Activated naive CD8-positive, alpha-beta T cell treated with anti-CD3 and anti-CD28 coated beads, Interleukin-2, amount 50 U/mL, for 16 hours (primary cell): ENCODE data around the gene SPO11.

Experiments used
- DNase-seq: peaks from one replicate; pipeline ENCODE4 v3.0.0-alpha.2; 2020; ENCODE audit warnings: low read depth, low spot score

Gene SPO11

DNA sequence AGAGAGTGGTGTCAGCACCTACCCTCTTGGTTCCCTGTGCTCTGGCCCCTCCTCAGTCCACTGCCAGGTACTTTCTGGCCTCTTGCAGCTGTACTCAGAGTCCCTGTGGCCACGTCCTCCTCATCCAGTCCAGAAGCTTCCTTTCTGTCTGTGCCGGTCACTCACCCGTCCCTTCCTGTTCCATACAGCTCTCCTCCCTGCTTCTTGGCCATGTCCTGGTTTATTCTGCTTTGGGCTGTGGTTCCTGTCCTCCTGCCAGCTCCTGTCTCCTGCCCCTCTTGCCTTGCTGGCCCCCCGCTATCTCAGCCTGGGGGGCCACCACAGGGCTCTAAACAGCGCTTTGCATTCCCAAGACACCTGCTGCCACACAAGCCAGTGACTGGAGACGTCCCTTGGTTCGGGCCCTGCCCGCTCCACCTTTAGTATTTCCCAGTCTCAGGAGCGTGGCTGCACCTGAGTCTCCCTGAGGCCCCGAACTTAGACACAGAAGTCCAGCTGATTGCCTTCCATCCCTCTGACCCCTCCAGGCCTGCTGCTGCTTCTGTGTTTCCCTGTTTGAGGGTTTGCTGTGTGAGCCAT is 46.1 kb downstream of the SPO11 start:
- no peak for DNase-seq

DNA sequence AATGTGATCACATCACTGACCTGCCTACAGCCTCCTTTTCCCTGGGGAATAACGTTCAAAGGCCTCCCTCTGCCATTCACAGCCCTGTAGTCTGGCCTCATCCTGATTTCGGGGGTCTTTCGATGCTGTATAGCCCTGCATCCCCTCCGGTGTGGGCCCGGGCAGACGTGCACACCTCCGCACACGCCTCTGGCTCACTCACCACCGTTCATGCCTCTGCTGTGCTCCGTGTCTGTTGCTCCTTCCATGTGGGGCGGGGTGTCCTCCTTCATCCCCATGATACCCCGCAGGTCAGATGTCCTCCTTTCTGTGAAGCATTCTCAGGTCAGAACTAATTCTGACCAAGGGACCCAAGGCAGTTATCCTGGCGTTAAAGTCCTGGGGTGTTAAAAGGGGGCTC is 47.7 kb downstream of the SPO11 start:
- DNase-seq, result no peak

DNA sequence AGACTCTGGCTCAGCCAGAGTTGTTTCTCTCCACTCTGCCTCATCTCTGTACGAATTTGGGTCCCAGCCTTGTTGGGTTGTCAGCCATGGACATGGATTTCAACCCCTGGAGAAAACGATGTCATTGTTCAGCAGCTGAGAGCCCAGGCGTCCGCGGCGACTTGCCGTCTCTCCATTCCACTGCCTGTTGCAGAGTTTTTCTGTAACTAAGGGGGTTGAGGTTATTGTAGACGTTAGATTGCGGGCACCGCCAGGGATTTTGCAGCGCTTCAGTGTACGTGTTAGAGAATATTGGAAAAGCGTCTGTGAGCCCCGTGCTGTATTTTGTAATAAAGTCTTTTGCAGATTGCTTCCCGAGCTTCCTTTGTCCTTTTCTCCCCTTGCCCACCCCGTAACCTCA is 48.5 kb downstream of the SPO11 start:
- no peak for DNase-seq

- no peak for DNase-seq
These were observed 49.2 kb downstream of the SPO11 start for GRCh38 chr20:57378646-57379262.

- no peak for DNase-seq
These were observed 49.7 kb downstream of the SPO11 start for GRCh38 chr20:57379263-57379647.

DNA sequence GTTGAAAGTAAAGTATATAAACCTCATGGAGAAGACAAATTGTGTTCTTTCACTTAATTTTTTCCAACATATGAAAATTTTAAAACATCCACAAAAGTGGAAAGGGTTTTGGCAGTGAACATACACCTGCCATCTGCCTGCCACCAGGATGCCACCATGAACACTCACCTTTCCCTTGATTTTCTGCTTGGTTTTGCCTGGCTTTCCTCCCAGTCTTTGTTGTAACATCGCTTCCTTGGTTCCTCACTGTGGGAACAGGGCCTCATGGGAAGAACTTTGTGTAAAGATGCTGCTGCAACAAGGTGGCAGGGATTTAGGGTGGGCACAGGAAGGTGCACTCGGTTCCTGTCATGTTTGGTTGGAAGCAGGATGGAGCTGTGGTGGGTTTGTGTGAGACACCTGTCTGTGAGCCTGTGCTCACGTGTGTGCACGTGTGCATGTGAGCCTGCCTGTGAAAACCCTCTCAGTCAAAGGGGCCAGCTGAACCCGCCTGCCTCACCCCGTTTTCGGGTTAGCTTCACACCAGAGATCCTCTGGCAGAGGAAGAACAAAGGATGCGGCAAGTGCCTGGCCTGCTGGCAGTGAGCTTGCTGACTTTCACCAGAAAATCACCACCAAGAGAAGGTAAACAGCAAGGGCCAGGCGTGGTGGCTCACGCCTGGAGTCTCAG is 50.6 kb downstream of the SPO11 start:
- DNase-seq, result no peak

DNA sequence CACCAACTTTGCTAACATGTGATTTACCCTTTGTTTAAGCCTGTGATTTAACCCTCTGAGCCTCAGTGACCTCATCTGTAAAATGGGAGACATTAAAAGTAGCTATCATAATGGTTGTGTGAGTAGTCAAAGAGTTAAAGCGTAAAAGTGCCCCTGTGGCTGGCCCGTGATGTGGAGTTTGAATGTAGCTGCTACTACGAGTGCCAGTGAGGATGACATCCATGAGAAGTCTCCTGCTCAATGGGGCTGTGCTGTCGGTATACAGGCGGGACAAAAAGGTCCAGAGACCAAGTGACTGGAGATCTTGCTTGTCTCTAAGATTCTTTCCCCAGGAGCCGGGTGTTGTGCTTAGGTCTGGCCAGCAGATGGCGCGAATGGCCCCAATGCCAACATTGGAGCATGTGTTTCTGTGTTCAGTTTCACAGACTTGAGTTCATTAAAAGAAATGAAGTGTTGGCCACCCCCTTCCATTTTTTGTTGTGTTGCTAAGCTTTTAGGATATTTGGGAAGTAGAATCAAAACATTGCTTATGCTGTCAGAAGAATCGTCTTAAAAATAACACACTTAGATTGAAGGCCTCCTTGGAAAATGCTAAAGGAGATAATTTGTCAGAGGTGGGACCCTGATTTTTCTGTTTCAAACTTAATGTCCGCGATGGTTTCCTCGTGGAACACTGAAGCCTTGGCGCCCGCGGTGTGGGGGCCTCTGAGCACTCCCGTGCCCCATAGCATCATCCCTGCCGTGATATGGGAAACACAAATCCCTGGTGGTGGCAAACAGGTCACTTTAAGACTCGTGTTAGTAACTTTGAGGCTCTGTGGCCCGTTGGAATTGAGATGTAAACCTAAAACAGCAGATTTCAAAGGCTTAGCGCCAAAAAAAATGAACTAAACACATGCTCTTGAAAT is 52.2 kb downstream of the SPO11 start:
- DNase-seq, result peak; percentile 67

DNA sequence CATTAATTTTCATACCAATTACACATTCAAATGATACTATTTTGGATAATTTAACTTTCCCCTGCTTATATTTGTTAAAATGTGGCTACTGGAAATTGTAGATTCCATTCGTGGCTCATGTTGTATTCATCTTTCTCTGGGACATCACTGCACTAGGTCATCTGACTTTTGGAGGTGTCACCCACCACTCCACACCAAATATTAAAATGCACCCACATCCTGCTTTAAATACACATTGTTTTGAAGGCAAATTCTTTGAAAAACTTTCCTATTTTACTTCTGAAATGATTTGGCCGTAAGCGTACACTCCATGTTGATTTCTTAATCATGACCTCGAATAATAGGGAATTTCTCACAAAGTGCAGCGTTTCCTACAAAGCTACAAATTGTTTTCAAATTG is 52.9 kb downstream of the SPO11 start:
- DNase-seq, result no peak

DNA sequence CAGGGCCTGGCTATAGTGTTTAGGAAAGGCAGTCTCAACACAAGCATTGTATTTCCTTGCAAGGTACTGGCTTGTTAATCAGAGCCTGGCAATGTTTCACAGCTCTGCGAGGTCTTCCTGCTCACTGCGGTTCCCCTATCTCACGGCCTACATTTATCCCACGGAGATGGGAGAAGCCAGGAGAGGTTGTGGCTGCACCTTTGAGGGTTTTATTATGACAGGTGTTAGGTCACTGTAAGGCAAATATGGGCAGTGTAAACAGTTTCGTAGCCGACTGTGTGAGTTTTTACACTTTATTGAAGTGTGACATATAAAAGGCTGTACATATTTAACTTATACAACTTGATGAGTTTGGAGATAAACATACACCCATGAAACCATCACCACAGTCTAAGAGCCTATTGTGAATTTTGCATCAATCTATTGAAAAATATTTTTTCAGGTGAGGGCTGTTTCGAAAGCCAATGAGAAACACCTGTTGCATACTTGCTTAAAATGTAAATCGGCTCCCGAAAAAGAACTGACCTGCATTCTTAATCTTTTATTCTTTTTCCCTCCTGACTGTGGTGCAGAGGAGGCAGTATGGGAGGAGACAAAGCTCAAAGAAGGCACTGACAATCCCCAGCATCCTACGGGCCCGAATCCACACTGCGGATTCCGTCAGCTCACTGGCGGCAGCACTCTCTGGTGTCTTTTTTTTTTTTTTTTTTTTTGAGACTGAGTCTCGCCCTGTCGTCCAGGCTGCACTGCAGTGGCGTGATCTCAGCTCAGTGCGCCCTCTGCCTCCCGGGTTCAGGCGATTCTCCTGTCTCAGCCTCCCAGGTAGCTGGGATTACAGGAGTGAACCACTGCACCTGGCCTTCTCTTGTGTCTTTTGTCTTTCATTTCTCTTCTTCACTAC is 54.1 kb downstream of the SPO11 start:
- no peak for DNase-seq

- no peak for DNase-seq
These were observed 54.9 kb downstream of the SPO11 start for GRCh38 chr20:57384486-57384885.

GRCh38 chr20:57384953-57385761 is 55.6 kb downstream of the SPO11 start:
- no peak for DNase-seq

GRCh38 chr20:57385940-57386339 is 56.3 kb downstream of the SPO11 start:
- no peak for DNase-seq

GRCh38 chr20:57386762-57387161 is 57.2 kb downstream of the SPO11 start:
- no peak for DNase-seq

DNA sequence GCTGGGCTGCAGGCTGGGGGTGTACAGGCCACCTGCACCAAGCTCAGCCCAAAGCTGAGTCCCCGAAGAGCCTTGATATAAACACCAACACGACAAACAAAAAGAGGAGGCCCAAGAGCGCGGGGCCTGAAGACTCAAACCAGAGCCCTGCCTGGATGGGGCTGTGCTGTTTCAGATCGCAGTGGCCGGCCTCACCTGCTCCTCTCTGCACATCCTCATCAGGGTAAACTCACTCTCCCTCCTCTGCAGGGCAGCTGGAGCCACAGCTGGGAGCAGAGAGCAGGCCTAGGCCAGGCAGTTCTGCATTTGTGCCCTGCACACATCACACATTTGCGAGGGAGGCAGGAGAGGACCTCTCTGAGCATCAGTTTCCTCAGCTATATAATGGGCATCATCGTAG is 57.9 kb downstream of the SPO11 start:
- DNase-seq, result no peak

DNA sequence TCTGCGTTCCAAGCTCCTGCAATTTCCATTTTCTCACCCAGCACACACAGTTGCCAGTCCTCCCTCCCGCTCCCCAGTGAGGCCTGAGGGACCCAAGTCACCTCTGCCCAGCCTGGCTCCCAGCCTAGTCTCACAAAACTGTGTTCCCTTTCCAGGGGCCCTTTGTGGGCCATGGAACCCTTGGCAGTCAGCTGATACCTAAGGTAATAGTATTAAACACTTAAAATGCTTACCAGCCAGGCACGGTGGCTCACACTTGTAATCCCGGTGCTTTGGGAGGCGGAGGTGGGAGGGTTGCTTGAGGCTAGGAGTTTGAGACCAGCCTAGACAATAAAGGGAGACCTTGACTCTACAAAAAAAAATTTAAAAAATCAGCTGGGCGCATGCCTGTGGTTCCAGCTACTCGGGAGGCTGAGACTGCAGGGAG is 58.4 kb downstream of the SPO11 start:
- DNase-seq, result no peak

DNA sequence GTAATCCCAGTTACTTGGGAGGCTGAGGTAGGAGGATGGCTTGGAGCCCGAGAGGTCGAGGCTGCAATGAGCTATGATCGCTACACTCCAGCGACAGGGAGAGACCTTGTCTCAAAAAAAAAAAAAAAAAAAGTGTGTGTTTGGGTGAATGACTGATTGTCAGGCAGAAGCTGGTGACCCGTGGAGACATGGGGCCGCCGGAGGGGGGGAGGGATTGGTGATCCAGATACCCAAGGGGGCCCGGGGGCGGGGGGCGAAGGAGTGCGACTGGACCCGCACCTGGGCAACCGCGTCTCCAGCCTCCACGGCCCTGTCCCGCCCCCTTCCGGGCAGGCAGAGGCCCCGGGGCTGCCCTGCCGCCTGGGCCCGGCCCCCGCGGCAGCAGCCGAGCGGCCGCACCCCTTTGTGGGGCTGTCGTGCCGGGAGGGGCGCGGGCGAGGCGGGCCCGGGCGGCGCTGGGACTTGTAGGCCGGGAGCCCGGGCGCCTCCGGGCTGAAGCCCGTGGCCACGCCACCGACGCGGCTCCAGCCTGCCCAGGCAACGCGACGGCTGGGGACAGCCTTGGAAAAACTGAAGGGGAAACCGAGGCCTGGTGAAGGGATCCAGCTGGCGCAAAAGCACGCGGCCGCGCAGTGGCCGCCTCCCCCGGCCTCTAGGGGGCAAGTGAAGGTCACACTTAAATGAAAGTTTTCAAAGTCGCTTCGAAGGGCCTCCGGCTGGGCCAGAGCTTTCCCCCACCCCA is 59.5 kb downstream of the SPO11 start:
- no peak for DNase-seq

- DNase-seq, result peak; percentile 36
These were observed 60.3 kb downstream of the SPO11 start for GRCh38 chr20:57389695-57390603.

DNA sequence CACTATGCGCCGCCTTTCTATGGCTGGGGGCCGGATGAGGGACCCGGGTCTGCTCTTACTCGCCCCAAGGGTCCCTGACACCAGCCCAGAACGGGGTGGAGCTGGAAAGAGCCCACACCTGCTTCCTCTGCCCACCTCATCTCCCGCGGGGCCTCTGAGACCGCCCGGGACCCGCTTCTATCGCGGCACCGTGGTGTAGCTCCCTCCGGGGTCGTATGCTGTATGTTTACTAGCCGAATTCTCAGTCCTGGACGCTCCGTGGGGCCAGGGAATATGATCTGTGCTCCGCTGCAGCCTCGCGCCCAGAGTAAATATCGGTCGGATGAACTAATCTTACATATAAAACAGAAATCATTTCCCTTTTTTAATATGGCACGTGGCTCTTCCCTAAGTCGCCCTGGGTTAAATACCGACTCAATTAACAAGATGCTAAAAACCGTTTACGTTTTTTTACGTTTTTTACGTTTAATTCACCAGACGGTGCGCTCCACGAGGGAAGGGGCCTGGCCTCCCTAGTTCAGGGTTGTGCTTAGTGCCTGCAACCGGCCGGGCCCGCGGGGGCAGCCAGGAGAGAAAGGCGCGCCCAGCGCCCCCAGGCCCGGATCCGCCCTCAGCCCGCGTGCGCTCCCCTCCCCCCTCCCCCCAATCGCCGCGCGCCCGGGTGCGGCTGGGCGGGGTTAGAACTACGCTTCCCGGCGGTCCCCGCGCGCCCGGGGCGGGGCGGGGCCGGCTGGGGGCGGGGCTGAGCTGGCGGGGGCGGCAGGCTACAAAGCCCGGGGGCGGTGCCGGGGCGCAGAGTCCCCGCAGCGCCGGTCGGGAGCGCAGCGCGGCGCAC is 61.2 kb downstream of the SPO11 start, which contains the start of gene RBM38:
Gene RBM38, plus strand, starts transcription at position 793 of the 835 bp plus-strand sequence. CDS start 186 bp downstream, outside the sequence.
- peak; percentile 58 for DNase-seq
